ENCODE data around the gene TCF4. TPM values are rescaled to one million over a fixed set of nuclear protein-coding genes. Genes with fewer than 3 reads are reported as not detected.

TCF4 gene
- total RNA-seq, 1 experiment from 2014 or later = 0.42 TPM

GRCh38 chr18:55433648-55434047 is 154.3 kb downstream of the TCF4 start:
- CTCF ChIA-PET = no interaction called here
- TF ChIP-seq JUND (IDR thresholded peaks at IDR 0.05) = no peak
- TF ChIP-seq EZH2phosphoT487 (IDR thresholded peaks at IDR 0.05; ENCODE audit: borderline replicate concordance) = no peak
- no peak for TF ChIP-seq SRF (IDR thresholded peaks at IDR 0.05; ENCODE audit: low read depth)
- TF ChIP-seq POLR2AphosphoS5 (IDR thresholded peaks at IDR 0.05; ENCODE audit: low read depth, low read length) = no peak
- no peak for TF ChIP-seq REST (IDR thresholded peaks at IDR 0.05; ENCODE audit: low read depth)
- no TSS peak for BruUV-seq (replicated peaks)

GRCh38 chr18:55433140-55433539 is 154.9 kb downstream of the TCF4 start:
- ChIA-PET RAD21 (ENCODE audit: low non-redundant PET in 1 of 2, low total read pairs in 2 of 2, uncharacterized antibody in 2 of 2, unreplicated experiment in 2 of 2) (no interaction called here), CTCF (no interaction called here), POLR2A (no interaction called here)
- Histone ChIP-seq H3K4me2 (ENCODE audit: low read length) (no peak overlapping the region), H4K20me1 (ENCODE audit: insufficient read depth) (no peaks in the 10 kb centered on the region), H2AFZ (ENCODE audit: low read depth, low read length, poor library complexity, severe bottlenecking) (no peak overlapping the region), H3K9me2 (ENCODE audit: insufficient read depth) (no peaks in the 10 kb centered on the region), H3K4me3 (replicated peaks in 1 of 2; ENCODE audit: low read depth in 1 of 2, low read length in 2 of 2) (no peak overlapping the region), H3K27me3 (ENCODE audit: insufficient read depth, low read length) (no peaks in the 10 kb centered on the region), H3K9me3 (ENCODE audit: control insufficient read depth in 1 of 2, insufficient read depth in 1 of 2, low read depth in 1 of 2, low read length in 2 of 2) (peaks cover 0 to 6% of the 10 kb centered on the region in 2 experiments; a peak in 2 of 4 replicates), H3K27ac (ENCODE audit: low read depth, low read length) (no peak overlapping the region), H3K9ac (ENCODE audit: low read length) (no peak overlapping the region), H3K4me1 (ENCODE audit: control insufficient read depth in 1 of 2, insufficient read depth in 2 of 2, low read length in 2 of 2) (no peaks in the 10 kb centered on the region), H3K79me2 (ENCODE audit: insufficient read depth, low read length) (no peaks in the 10 kb centered on the region), H3K36me3 (ENCODE audit: control insufficient read depth in 1 of 2, insufficient read depth in 2 of 2, low read length in 2 of 2) (no peaks in the 10 kb centered on the region)
- no peak for ATAC-seq
- DNase-seq (ENCODE audit: low read depth, low spot score) = no peak
- BruUV-seq (replicated peaks) = no TSS peak
- intact Hi-C loops (cut with micrococcal nuclease) = no loop called here
- TF ChIP-seq POLR2AphosphoS5 (IDR thresholded peaks at IDR 0.05; ENCODE audit: low read depth, low read length) (no peak), TCF7L2 (IDR thresholded peaks at IDR 0.05; ENCODE audit: borderline replicate concordance, extremely low read depth, insufficient read depth, insufficient read length) (no peak), REST (IDR thresholded peaks at IDR 0.05; ENCODE audit: low read depth) (no peak), EZH2phosphoT487 (IDR thresholded peaks at IDR 0.05; ENCODE audit: borderline replicate concordance) (no peak), ZFX (IDR thresholded peaks at IDR 0.05) (no peak), CBX3 (IDR thresholded peaks at IDR 0.05; ENCODE audit: low read depth) (no peak), EGR1 (IDR thresholded peaks at IDR 0.05; ENCODE audit: low read depth) (no peak), EZH2 (IDR thresholded peaks at IDR 0.05) (no peak), ELF1 (IDR thresholded peaks at IDR 0.05; ENCODE audit: borderline replicate concordance, low read depth) (no peak)

More at GRCh38 chr18:55433648-55434047, 154.3 kb downstream of the TCF4 start:
- no peak for DNase-seq (ENCODE audit: low read depth, low spot score)
- Histone ChIP-seq H3K4me1 (ENCODE audit: control insufficient read depth in 1 of 2, insufficient read depth in 2 of 2, low read length in 2 of 2) (no peaks in the 10 kb centered on the region), H3K27ac (ENCODE audit: low read depth, low read length) (no peak overlapping the region), H3K27me3 (ENCODE audit: insufficient read depth, low read length) (no peaks in the 10 kb centered on the region), H3K4me3 (replicated peaks in 1 of 2; ENCODE audit: low read depth in 1 of 2, low read length in 2 of 2) (no peak overlapping the region), H3K79me2 (ENCODE audit: insufficient read depth, low read length) (no peaks in the 10 kb centered on the region), H3K9me3 (ENCODE audit: control insufficient read depth in 1 of 2, insufficient read depth in 1 of 2, low read depth in 1 of 2, low read length in 2 of 2) (peaks cover 0 to 9% of the 10 kb centered on the region in 2 experiments; a peak in 2 of 4 replicates), H3K9ac (ENCODE audit: low read length) (no peak overlapping the region), H2AFZ (ENCODE audit: low read depth, low read length, poor library complexity, severe bottlenecking) (no peak overlapping the region), H3K9me2 (ENCODE audit: insufficient read depth) (no peaks in the 10 kb centered on the region), H3K36me3 (ENCODE audit: control insufficient read depth in 1 of 2, insufficient read depth in 2 of 2, low read length in 2 of 2) (no peaks in the 10 kb centered on the region), H3K4me2 (ENCODE audit: low read length) (no peak overlapping the region), H4K20me1 (ENCODE audit: insufficient read depth) (no peaks in the 10 kb centered on the region)
- ChIA-PET RAD21 (ENCODE audit: low non-redundant PET in 1 of 2, low total read pairs in 2 of 2, uncharacterized antibody in 2 of 2, unreplicated experiment in 2 of 2) (no interaction called here), POLR2A (no interaction called here)
- no peak for ATAC-seq
- intact Hi-C loops (cut with micrococcal nuclease) = no loop called here
